Astrocyte of the spinal cord (primary cell): ENCODE results near the gene FUBP3.

Experiments used
- DNase-seq: peaks from one replicate; pipeline ENCODE4 v3.0.0; 2011; ENCODE audit warnings: low read depth, low spot score
- H3K4me3 ChIP-seq: 2 replicates; pipeline ENCODE4 v1.5.1; 2011; ENCODE audit warnings: low read depth, mild to moderate bottlenecking, low read length, moderate library complexity
- in situ Hi-C: cut with HindIII; loops from 2 replicates; pipeline ENCODE4 v1.10.0; 2017; ENCODE audit warnings: low sequenced_read_pairs
- TF ChIP-seq, protein P1 (sequence below): IDR thresholded peaks from 2 replicates; pipeline ENCODE4 v1.5.1; 2012; ENCODE audit warnings: low read depth, mild to moderate bottlenecking, low read length, inconsistent platforms

Gene FUBP3

DNA sequence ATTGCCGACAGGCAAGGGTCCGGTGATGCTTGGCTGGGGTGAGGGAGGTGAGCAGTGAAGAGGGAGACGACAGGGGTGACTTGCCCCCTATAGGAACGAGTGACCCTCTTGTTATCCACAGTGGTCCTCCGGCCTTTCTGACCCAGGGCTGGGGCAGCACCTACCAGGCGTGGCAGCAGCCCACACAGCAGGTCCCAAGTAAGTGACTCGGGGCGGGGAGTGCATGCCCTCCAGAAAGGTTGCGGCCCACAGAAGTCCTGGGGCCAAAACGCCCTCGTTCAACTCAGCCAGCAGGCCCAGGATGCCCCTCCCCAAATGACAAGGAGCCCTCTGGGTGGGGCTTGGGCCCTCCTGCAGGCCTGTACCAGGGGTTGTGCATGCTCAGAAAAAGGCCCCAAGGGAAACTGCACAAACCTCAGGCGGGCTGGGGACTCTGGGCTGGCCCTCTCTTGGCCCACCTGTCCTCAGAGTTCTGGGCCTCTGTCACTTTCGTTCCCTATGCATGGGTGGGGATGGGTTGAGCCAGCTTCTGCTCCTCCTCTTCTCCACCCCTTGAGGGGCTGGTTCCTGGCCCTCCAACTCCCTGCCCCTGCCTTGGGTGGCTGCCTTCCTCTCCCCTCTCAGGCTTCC is 52.8 kb downstream of the FUBP3 start:
- DNase-seq = no peak
- TF ChIP-seq, protein P1, sequence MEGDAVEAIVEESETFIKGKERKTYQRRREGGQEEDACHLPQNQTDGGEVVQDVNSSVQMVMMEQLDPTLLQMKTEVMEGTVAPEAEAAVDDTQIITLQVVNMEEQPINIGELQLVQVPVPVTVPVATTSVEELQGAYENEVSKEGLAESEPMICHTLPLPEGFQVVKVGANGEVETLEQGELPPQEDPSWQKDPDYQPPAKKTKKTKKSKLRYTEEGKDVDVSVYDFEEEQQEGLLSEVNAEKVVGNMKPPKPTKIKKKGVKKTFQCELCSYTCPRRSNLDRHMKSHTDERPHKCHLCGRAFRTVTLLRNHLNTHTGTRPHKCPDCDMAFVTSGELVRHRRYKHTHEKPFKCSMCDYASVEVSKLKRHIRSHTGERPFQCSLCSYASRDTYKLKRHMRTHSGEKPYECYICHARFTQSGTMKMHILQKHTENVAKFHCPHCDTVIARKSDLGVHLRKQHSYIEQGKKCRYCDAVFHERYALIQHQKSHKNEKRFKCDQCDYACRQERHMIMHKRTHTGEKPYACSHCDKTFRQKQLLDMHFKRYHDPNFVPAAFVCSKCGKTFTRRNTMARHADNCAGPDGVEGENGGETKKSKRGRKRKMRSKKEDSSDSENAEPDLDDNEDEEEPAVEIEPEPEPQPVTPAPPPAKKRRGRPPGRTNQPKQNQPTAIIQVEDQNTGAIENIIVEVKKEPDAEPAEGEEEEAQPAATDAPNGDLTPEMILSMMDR = no peak
- H3K4me3 ChIP-seq = no peak overlapping the region
- in situ Hi-C loops = no loop called here

DNA sequence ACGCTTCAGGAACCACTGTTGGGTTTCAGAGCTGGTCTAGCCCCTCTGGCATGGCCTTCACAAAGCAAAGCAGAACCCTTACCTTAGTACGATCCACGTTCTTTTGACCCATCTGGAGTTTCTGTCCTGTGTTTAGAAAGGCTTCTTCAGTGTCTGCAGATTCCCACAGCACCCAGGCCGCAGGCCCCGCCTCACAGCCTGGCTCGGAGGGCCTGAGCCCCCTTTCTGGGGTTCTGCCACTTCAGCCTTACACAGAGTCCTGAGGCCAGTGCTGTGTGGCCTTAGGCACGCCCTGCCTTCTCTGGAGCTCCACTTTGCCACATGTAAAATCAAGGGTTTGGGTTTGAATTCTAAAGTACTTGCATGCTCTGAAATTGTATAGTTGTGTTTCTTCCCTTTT is 53.5 kb downstream of the FUBP3 start:
- in situ Hi-C loops = no loop called here
- DNase-seq = no peak
- TF ChIP-seq, protein P1 = no peak

DNA sequence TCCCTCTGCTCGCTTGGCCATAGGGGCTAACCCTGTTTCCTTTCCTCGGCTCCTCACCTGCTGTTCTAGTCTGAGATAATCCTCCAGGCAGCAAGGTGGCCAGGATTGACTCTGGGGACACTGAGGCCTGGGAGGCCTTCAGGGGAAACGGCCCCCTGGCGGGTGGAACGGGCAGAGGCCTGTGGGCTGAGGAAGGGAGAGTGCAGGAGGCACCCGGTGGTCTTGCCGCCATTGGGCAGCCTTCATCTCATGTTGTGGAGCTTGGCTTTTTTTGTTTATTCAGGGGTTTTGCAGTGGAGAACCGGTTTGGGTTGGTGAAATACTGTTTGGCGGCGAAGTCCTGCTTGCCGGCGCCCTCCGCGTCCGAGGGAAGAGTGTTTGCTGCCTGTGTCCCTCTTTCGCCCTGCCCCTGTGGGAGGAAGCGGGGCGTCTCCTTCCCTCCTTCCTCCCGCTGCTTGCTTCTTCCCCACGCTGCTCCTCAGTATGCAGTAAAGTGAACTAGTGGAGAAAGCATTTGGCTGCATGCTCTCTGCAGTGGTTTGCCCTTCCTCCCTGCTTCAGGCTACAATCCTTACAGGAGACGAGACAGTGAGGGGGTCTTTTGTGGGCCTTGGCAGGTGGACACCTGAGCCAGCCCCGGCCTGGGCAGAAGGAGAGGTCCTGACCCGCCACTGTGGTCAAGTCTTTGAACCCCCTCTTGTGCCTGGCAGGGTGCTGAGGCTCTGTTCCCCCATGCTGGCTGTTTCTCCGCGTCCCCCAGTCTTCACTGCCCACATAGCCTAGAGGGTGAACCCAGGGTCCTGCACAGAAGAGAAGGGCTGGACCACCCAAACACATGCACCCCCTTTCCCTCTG is 54.2 kb downstream of the FUBP3 start:
- in situ Hi-C loops = no loop called here
- no peak for DNase-seq
- H3K4me3 ChIP-seq = no peak overlapping the region
- TF ChIP-seq, protein P1 = no peak

More for the DNA sequence above, 53.5 kb downstream of the FUBP3 start:
- H3K4me3 ChIP-seq = no peak overlapping the region

DNA sequence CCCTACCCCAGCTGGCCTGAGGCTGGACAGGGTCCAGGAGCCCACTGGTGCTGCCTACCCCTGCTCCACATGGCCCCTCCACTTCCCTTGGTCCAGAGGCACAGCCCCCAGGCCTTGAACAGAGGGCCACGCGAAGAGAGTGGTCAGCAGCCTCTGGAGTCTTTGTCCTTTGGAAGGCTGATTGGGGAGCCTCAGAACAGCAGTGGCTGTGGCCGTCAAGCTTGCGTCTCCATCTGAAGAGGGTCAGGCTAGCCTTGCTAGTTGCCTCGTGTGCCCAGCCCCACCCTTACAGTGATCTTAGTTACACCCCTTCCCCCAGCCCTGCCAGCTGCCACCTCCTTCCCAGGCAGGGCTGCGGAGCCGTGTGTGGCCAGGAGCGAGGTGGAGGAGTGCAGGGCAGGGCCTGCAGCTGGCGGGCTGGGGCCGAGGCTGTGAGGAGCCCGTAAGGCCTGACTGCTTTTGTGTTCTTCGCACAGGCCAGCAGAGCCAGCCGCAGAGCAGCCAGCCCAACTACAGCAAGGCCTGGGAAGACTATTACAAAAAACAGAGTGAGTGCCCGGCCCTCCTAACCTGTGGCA is 54.9 kb downstream of the FUBP3 start:
- DNase-seq = no peak
- H3K4me3 ChIP-seq = no peak overlapping the region
- in situ Hi-C loops = no loop called here
- TF ChIP-seq, protein P1 = no peak

DNA sequence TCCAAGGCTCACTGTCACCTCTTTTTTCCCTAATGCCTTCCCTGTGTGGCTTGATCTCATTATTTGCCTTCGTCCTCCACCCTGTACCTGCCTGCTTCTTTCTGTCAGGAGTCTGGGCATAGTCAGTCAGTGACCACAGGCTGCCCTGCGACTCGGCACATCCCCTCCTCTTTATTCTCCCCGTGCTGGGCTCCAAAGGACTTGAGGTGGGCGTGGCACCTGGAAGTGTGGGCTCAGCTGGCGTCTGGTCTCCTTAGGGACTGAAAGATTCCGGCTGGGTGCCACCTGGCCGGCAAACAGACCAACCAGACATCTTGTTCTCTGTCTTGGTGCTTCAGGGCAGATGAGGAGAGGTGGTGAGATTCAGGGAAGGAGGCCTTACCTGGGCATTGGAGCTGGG is 55.4 kb downstream of the FUBP3 start:
- no peak overlapping the region for H3K4me3 ChIP-seq
- TF ChIP-seq, protein P1 = no peak
- no peak for DNase-seq
- in situ Hi-C loops = no loop called here

DNA sequence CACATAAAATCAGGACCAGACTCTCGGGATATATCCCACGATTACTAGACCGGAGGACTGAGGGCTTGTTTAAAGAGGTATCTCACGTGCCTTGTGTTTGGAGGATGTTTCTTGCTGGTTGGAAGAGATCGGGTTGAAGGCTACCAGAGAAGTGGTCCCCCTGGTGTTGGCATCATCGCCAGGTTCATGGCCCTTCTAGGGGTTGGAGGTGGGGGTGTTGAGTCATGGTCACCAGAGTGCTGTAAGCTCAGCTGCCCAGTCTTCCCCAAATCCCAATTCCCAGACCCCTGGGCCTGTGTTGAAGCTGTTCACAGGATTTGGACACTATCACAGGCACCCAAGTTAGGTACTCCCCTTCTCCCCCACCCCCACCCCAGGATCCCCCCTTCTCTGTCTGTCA is 55.9 kb downstream of the FUBP3 start:
- H3K4me3 ChIP-seq = no peak overlapping the region
- no peak for DNase-seq
- in situ Hi-C loops = no loop called here
- TF ChIP-seq, protein P1 = no peak
